AG10803 (cell line): ENCODE data around the gene UVSSA.
"Not testable (repeated sequence)": the region's sequence is repeated elsewhere in the genome, so short reads cannot be mapped to it uniquely, and the experiment has no call there.

ENCODE experiments used
- DNase-seq: peaks from one replicate; pipeline ENCODE4 v3.0.0; 2010; ENCODE audit warnings: low read depth
- H3K4me3 ChIP-seq: 2 replicates; pipeline ENCODE4 v1.5.1; 2011; ENCODE audit warnings: mild to moderate bottlenecking, low read length, control low read depth
- CTCF ChIP-seq: conservative IDR thresholded peaks from 2 replicates; pipeline ENCODE4 v1.5.1; 2011; ENCODE audit warnings: mild to moderate bottlenecking, low read length, control low read depth, inconsistent platforms

UVSSA gene

GRCh38 chr4:1334579-1334895 is 12.5 kb upstream of the UVSSA start:
- no peak for DNase-seq
- no peak overlapping the region for H3K4me3 ChIP-seq
- no peak for TF ChIP-seq CTCF

- H3K4me3 ChIP-seq: not testable (repeated sequence)
- peak; percentile 9 for DNase-seq
Measured at GRCh38 chr4:1335193-1335883, 11.7 kb upstream of the UVSSA start.

GRCh38 chr4:1336088-1336491 is 10.9 kb upstream of the UVSSA start:
- no peak for TF ChIP-seq CTCF

GRCh38 chr4:1337376-1337831 is 9.6 kb upstream of the UVSSA start:
- DNase-seq: peak; percentile 3
- TF ChIP-seq CTCF: no peak

More at GRCh38 chr4:1336088-1336491, 10.9 kb upstream of the UVSSA start:
- H3K4me3 ChIP-seq: no peak overlapping the region
- peak; percentile 61 for DNase-seq

GRCh38 chr4:1337951-1338751 is 8.9 kb upstream of the UVSSA start:
- DNase-seq: no peak
- H3K4me3 ChIP-seq: no peak overlapping the region
- TF ChIP-seq CTCF: no peak

More at GRCh38 chr4:1337376-1337831, 9.6 kb upstream of the UVSSA start:
- H3K4me3 ChIP-seq: no peak overlapping the region

GRCh38 chr4:1338752-1339414 is 8.1 kb upstream of the UVSSA start:
- DNase-seq: no peak
- no peak overlapping the region for H3K4me3 ChIP-seq

More at GRCh38 chr4:1338752-1339414, 8.1 kb upstream of the UVSSA start:
- no peak for TF ChIP-seq CTCF
